Measurements from ENCODE around the gene TRIB2. TPM values are rescaled to one million over a fixed set of nuclear protein-coding genes. Genes with fewer than 3 reads are reported as not detected.

Gene TRIB2
- polyA plus RNA-seq, 3 donors, result 0.29 to 2.6 (median 0.51) TPM

DNA sequence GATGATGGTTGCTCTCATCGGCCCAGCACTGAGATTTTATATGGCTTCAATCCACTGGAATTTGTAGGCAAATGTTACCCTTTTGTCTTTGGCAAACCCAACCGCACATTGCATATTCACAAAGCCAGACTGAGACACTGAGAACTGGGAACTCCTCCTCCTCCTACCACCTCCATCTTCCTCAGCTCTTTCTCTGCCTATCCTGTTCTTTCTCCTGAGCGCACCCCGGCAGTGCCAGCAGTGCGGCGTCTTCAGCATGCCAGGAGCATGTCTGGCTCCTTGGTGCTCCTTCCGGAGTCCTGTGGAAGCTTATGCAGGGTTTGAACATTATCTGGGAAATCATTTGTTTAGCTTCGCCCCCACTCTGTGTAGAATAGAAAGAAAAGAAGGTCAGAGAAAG, 50.8 kb downstream of the TRIB2 start:
- peaks cover 6 to 13% of the 10 kb centered on the region in 2 donors for H3K27me3 ChIP-seq (ENCODE audit: control insufficient read depth in 2 of 2, insufficient read depth in 2 of 2, low read length in 2 of 2)
- no peaks in the 10 kb centered on the region for H3K79me2 ChIP-seq (ENCODE audit: insufficient read depth, low read length)
- H3K4me3 ChIP-seq (replicated peaks in 1 of 3; ENCODE audit: low read depth in 2 of 3, low read length in 3 of 3), result no peak overlapping the region
- Mint-ChIP-seq H3K9me3 (peaks cover 0 to 6% (median 2%) of the 10 kb centered on the region in 7 donors), H3K4me3 (no peak overlapping the region), H3K27ac (peak overlapping the region in 1 of 7 donors; percentile 77), H3K4me1 (peaks cover 3% of the 10 kb centered on the region), H3K36me3 (no peaks in the 10 kb centered on the region), H3K27me3 (ENCODE audit: low read depth in 3 of 3) (peaks cover 16 to 24% (median 21%) of the 10 kb centered on the region in 3 donors)
- no peaks in the 10 kb centered on the region for H4K20me1 ChIP-seq (ENCODE audit: insufficient read depth, low read length)
- H3K36me3 ChIP-seq (replicated peaks in 1 of 2; ENCODE audit: control insufficient read depth in 1 of 2, insufficient read depth in 2 of 2, low read length in 2 of 2), result no peaks in the 10 kb centered on the region
- intact Hi-C loops (cut with micrococcal nuclease), result no loop called here
- no peak for TF ChIP-seq CTCF (IDR thresholded peaks at IDR 0.05)
- H2AFZ ChIP-seq (ENCODE audit: insufficient read depth, low read depth, low read length, poor library complexity, severe bottlenecking), result no peak overlapping the region
- H3K9me3 ChIP-seq (replicated peaks in 1 of 2; ENCODE audit: control insufficient read depth in 1 of 2, insufficient read depth in 1 of 2, low read length in 2 of 2), result peaks cover 0 to 3% of the 10 kb centered on the region in 2 donors
- WGBS (ENCODE audit: insufficient coverage), result 92% methylated on average over 4 of the region's 8 CpGs
- no peak overlapping the region for H3K27ac ChIP-seq (ENCODE audit: low read depth in 1 of 2, low read length in 2 of 2)
- H3K9ac ChIP-seq (ENCODE audit: insufficient read depth, low read length, poor library complexity, severe bottlenecking), result no peak overlapping the region
- H3K4me1 ChIP-seq (ENCODE audit: control insufficient read depth in 1 of 2, insufficient read depth in 2 of 2, low read length in 2 of 2), result no peaks in the 10 kb centered on the region
- no peak for DNase-seq
- H3K4me2 ChIP-seq (replicated peaks; ENCODE audit: extremely low read depth, low read length, poor library complexity, severe bottlenecking), result no peak overlapping the region

DNA sequence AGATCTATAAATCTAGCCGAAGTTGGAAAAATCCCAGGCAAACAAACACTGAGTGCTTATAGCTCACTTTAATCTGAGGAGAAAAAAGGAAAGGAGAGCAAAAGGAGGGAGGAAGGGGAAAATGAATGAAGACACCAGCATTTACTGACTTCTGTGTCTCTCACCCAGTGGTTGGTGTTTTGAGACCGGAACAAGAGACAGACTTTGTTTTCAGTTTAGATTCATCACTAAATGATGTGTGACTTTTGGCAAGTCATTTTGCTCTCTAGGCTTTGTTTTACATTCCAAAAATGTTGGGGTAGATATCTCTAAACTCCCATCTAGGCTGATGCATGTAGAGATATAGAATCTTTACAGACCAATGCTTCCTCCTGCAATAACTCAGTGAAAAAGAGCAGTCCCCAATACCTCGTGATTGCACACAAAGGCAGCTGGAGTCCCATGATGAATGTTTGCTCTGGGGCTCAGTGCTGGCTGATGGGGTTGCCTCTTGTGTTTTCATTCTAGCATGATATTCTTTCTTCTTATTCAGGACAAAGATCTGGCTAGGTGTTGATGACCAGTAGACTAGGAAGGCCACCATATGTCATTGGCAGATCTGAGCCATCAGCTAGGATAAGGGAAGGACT, 51.4 kb downstream of the TRIB2 start:
- Histone ChIP-seq H3K36me3 (replicated peaks in 1 of 2; ENCODE audit: control insufficient read depth in 1 of 2, insufficient read depth in 2 of 2, low read length in 2 of 2) (no peaks in the 10 kb centered on the region), H3K4me3 (replicated peaks in 1 of 3; ENCODE audit: low read depth in 2 of 3, low read length in 3 of 3) (no peak overlapping the region), H3K4me2 (replicated peaks; ENCODE audit: extremely low read depth, low read length, poor library complexity, severe bottlenecking) (no peak overlapping the region), H3K79me2 (ENCODE audit: insufficient read depth, low read length) (no peaks in the 10 kb centered on the region), H3K9me3 (replicated peaks in 1 of 2; ENCODE audit: control insufficient read depth in 1 of 2, insufficient read depth in 1 of 2, low read length in 2 of 2) (peaks cover 0 to 3% of the 10 kb centered on the region in 2 donors), H3K27me3 (ENCODE audit: control insufficient read depth in 2 of 2, insufficient read depth in 2 of 2, low read length in 2 of 2) (peaks cover 6 to 13% of the 10 kb centered on the region in 2 donors), H3K27ac (ENCODE audit: low read depth in 1 of 2, low read length in 2 of 2) (no peak overlapping the region), H3K4me1 (ENCODE audit: control insufficient read depth in 1 of 2, insufficient read depth in 2 of 2, low read length in 2 of 2) (no peaks in the 10 kb centered on the region), H2AFZ (ENCODE audit: insufficient read depth, low read depth, low read length, poor library complexity, severe bottlenecking) (no peak overlapping the region), H4K20me1 (ENCODE audit: insufficient read depth, low read length) (no peaks in the 10 kb centered on the region), H3K9ac (ENCODE audit: insufficient read depth, low read length, poor library complexity, severe bottlenecking) (no peak overlapping the region)
- no peak for DNase-seq
- Mint-ChIP-seq H3K9me3 (peaks cover 0 to 6% (median 2%) of the 10 kb centered on the region in 7 donors), H3K27ac (no peak overlapping the region), H3K4me3 (no peak overlapping the region), H3K4me1 (peaks cover 3% of the 10 kb centered on the region), H3K36me3 (no peaks in the 10 kb centered on the region), H3K27me3 (ENCODE audit: low read depth in 3 of 3) (peaks cover 16 to 24% (median 19%) of the 10 kb centered on the region in 3 donors)
- intact Hi-C loops (cut with micrococcal nuclease), result no loop called here
- no CpG with 5 or more reads among the region's 3 CpGs for WGBS (ENCODE audit: insufficient coverage)
- TF ChIP-seq CTCF (IDR thresholded peaks at IDR 0.05), result no peak
